OCI-LY7 (cell line): ENCODE results near the gene UNC13B.

Experiments used
- CTCF ChIP-seq: fragments of 200-600 bp; sonication (generic); conservative IDR thresholded peaks from 2 replicates; pipeline ENCODE4 v1.5.1; 2014; ENCODE audit warnings: mild to moderate bottlenecking, antibody characterized with exemption, low read length, moderate library complexity, mixed read lengths
- EZH2phosphoT487 ChIP-seq: fragments of 200-600 bp; sonication (generic); IDR thresholded peaks from 2 replicates; pipeline ENCODE4 v1.6.1; 2018; ENCODE audit warnings: low read depth, borderline replicate concordance, mild to moderate bottlenecking, mixed run types, antibody characterized with exemption, low read length, moderate library complexity, mixed read lengths

GRCh38 chr9:35112257-35113020 is 49.4 kb upstream of the UNC13B start:
- TF ChIP-seq CTCF: no peak
- no peak for TF ChIP-seq EZH2phosphoT487
